ENCODE data around the gene SENP7. TPM values are rescaled to one million over a fixed set of nuclear protein-coding genes. Genes with fewer than 3 reads are reported as not detected.
A peak's percentile ranks its signal among the peaks of the same experiment; 100 is the strongest.

SENP7 gene
- total and polyA plus RNA-seq, 11 donors: 5.3 to 12.0 (median 8.2) TPM

GRCh38 chr3:101377796-101378195 is 135.2 kb downstream of the SENP7 start:
- no peak overlapping the region for H3K4me3 ChIP-seq

GRCh38 chr3:101377209-101377608 is 135.8 kb downstream of the SENP7 start:
- no peak for ATAC-seq
- 63 to 78% (median 66%) methylated on average over 4 of the region's 4 CpGs for WGBS, 4 donors

More at GRCh38 chr3:101377796-101378195, 135.2 kb downstream of the SENP7 start:
- peak overlapping the region; percentile 1 to 73 (median 52) for H3K27ac ChIP-seq
- TF ChIP-seq POLR2A (IDR thresholded peaks at IDR 0.05): no peak
- no peak for TF ChIP-seq CTCF (IDR thresholded peaks at IDR 0.05)
- peaks cover 0 to 17% (median 0%) of the 10 kb centered on the region in 12 donors for H3K9me3 ChIP-seq
- no peak for DNase-seq
- no peaks in the 10 kb centered on the region for H3K27me3 ChIP-seq
- WGBS, 4 donors: 16 to 32% (median 25%) methylated on average over 3 of the region's 3 CpGs
- no peaks in the 10 kb centered on the region for H3K36me3 ChIP-seq
- intact Hi-C loops (cut with DNase I): loop anchor here in 1 of 10 donors (10.0 kb wide), 1 partner anchor 153 kb away; no protein-coding TSS in a partner anchor
- peaks cover 0 to 38% (median 15%) of the 10 kb centered on the region in 12 donors for H3K4me1 ChIP-seq
- ATAC-seq: peak; percentile 36 to 50 (median 46)

GRCh38 chr3:101375586-101375985 is 137.4 kb downstream of the SENP7 start:
- Histone ChIP-seq H3K4me1 (peaks cover 0 to 30% (median 13%) of the 10 kb centered on the region in 12 donors), H3K27me3 (no peaks in the 10 kb centered on the region), H3K27ac (no peak overlapping the region), H3K4me3 (no peak overlapping the region), H3K9me3 (peaks cover 0 to 17% (median 0%) of the 10 kb centered on the region in 12 donors), H3K36me3 (peaks cover 0 to 15% (median 12%) of the 10 kb centered on the region in 9 donors)
- TF ChIP-seq POLR2A (IDR thresholded peaks at IDR 0.05) (no peak), CTCF (IDR thresholded peaks at IDR 0.05) (no peak)
- no peak for ATAC-seq
- no peak for DNase-seq
- intact Hi-C loops (cut with DNase I): loop anchor here in 1 of 10 donors (10.0 kb wide), 1 partner anchor 151 kb away; no protein-coding TSS in a partner anchor

More at GRCh38 chr3:101377209-101377608, 135.8 kb downstream of the SENP7 start:
- Histone ChIP-seq H3K9me3 (peaks cover 0 to 17% (median 0%) of the 10 kb centered on the region in 12 donors), H3K4me1 (peaks cover 0 to 32% (median 15%) of the 10 kb centered on the region in 12 donors), H3K27me3 (no peaks in the 10 kb centered on the region), H3K4me3 (no peak overlapping the region), H3K36me3 (no peaks in the 10 kb centered on the region), H3K27ac (peak overlapping the region; percentile 1 to 73 (median 52))
- DNase-seq: no peak
- no peak for TF ChIP-seq POLR2A (IDR thresholded peaks at IDR 0.05)
- TF ChIP-seq CTCF (IDR thresholded peaks at IDR 0.05): no peak
- intact Hi-C loops (cut with DNase I): loop anchor here in 1 of 10 donors (10.0 kb wide), 1 partner anchor 152 kb away; no protein-coding TSS in a partner anchor

GRCh38 chr3:101362406-101362805 is 150.6 kb downstream of the SENP7 start:
- peaks cover 0 to 77% (median 49%) of the 10 kb centered on the region in 9 donors for H3K36me3 ChIP-seq
- H3K27me3 ChIP-seq: no peaks in the 10 kb centered on the region
- no peaks in the 10 kb centered on the region for H3K4me1 ChIP-seq
- no peak overlapping the region for H3K4me3 ChIP-seq
- H3K27ac ChIP-seq: no peak overlapping the region
- DNase-seq (no peak), ATAC-seq (no peak)
- TF ChIP-seq POLR2A (IDR thresholded peaks at IDR 0.05): no peak
- TF ChIP-seq CTCF (IDR thresholded peaks at IDR 0.05): no peak
- H3K9me3 ChIP-seq: peaks cover 0 to 12% (median 0%) of the 10 kb centered on the region in 12 donors
- intact Hi-C loops (cut with DNase I): no loop called here
- WGBS, 4 donors: 91 to 95% (median 94%) methylated on average over 2 of the region's 2 CpGs

Data from heart left ventricle (tissue), 16 donors.